HG02798 (cell line): ENCODE results near the gene FCER1A.

ENCODE experiments used
- ATAC-seq: cut with Tn5 transposase; IDR thresholded peaks from one replicate; pipeline ENCODE4 v1.9.1; 2021; ENCODE audit warnings: mild to moderate bottlenecking; ENCODE audit not compliant: unreplicated experiment, poor library complexity

Gene FCER1A

DNA sequence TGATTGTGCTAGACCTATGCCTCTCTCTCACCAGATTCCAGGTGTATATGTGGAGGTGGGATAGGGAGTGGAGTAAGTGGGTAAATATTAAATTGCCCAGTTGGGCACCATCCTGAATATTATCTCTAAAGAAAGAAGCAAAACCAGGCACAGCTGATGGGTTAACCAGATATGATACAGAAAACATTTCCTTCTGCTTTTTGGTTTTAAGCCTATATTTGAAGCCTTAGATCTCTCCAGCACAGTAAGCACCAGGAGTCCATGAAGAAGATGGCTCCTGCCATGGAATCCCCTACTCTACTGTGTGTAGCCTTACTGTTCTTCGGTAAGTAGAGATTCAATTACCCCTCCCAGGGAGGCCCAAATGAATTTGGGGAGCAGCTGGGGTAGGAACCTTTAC is at the start of gene FCER1A:
FCER1A (plus strand) TSS at position 242 of the 400 bp plus-strand sequence; CDS start at position 271, 29 bp downstream.
- no peak for ATAC-seq

DNA sequence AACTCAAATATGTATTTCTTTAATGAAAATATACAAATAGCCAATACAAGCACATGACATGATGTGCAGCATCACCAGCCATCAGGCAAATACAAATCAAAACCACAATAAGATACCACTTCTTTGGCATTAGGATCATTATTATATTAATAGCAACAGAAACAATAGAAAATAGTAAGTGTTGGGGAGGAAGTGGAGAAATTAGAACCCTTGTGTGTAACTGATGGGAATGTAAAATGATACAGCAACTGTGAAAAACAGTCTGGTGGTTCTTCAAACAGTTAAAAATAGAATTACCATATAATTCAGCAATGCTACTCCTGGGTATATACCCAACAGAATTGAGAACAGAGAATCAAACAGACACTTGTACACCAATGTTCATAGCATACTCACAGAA is 40.8 kb upstream of the FCER1A start:
- ATAC-seq, result no peak

DNA sequence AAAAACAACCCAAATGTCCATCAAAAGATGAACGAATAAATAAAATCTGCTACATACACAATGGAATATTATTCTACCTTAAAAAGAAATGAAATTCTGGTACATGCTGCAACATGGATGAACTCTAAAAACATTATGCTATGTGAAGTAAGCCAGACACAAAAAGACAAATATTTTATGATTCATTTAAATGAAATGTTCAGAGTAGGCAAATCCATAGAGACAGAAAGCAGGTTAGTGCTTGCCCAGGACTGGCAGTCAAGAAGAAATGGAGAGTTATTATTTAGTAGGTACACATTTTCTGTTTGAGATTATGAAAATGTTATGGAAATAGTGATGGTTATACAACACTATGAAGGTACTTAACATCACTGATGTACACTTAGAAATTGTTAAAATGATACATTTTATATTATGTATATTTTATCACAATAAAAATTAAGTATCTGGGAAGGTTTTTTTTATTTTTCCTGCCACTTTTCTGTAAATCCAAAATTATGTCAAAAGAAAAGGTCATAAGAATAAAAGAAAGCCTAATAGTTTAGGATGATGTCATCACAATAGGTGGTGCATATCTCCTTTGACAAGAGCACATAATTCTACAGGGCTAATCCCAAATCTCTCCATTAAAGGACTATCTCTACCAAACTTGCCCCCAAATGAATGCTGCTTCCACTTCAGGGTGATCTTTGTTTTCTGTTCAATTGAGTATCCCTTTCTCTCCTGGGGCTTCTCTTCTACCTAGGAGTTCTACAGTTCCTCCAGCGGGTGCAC is 40.2 kb upstream of the FCER1A start:
- no peak for ATAC-seq

DNA sequence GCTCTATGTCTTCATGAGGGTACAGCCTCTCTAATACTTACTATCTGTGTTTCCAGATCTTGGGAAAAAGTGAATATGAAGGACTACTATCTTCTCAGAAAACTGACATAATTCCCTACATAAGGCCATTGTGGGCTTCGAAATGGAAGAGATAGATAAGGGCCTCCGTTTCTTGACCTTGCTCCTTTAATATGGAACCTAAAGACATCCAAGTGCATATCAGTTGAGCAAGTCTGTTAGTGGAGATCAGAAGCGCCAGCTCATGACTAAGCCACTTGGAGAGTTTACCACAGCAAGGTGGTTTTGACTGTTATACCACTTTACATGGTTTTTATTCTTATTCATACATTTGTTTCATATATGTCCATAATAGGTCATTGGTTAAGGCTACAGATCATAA is 35.3 kb upstream of the FCER1A start:
- ATAC-seq, result no peak

DNA sequence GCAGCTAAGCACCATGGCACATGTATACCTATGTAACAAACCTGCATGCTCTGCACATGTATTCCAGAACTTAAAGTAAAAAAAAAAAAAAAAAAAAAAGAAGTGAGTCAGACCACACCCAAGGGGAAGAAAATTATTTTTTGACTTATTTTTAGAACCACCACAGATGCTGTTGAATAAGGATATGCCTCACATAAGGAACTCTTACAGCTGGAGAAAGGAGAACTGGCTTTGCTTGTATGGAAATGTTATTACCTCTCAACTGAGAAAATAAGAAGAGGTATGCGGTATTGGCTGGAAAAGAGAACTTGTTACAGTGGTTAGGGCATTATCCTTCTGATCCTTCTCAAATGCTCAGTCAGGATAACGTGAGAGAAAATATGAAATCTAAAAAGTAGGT is 27.5 kb upstream of the FCER1A start:
- no peak for ATAC-seq

DNA sequence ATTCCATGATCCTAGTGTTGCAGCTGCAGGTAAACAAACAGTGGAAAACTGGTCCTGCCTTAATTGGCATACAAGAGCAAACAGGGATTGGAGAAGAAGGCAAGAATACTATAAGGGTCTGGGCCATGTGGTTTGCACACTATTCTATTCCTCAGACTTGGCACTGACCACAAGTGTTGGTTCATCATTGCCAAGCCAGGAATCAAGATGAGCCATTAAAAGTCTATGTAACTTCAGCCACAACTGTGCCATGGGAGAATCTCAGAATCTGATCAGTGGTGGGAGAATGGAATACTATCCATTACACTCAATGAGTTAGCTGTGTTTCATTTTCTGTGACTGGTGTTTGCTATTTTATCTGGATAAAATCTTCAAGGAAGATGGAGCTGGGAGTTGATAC is 26.2 kb upstream of the FCER1A start:
- no peak for ATAC-seq

DNA sequence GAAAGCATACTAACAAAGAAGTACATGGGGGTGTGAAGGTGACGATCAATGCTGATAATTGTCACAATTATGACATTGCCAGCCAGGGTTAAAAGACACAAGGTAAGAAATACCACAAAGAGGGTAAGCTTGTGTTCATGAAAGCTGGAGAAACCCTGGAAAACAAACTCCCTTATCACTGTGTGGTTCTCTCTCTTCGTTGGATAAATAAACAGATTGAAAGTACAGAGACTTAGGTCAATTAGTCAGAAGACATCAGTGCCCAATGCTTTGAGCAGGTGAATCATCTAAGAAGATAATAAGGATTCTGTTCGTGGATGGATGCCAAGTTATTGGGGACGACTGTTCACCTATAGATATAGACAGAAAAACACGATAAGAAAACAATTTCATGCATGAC is 22.4 kb upstream of the FCER1A start:
- ATAC-seq, result no peak

DNA sequence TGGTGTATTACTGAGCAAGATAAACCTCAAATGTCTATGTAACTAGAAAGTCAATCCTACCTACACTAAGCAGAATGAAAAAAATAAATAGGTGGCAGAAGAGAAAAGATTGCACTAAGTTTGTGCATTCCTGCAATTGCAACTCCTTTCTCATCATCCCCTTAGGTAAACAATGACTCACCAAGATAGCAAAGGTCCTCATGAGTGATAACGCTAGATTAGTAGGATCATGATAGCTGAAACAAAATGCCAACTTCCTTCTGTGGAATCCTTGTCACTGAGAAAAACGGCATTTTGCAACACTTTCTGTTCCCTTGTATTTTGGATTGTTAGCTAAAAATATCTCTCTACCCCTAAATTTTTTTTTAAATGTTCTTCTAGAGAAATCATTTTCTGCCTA is 20.0 kb upstream of the FCER1A start:
- ATAC-seq, result no peak

DNA sequence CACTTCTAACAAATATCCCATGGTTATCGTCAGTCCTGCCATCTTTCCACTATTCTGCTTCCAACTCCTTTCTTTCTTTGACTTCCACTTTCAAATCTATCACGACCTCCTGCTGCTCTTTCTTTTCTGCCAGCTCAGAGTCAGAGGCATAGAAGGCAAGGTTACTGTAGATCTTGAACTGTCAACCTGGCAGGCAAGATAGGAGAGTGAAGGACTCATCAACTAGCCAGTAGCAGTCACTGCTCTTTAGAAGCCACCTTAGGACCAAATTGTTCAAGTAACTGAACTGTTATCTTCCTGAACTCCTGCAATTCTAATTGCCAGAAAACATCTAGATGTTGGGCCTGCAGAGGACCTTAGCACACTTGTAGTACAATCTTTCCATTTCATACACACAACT is 13.1 kb upstream of the FCER1A start:
- no peak for ATAC-seq

DNA sequence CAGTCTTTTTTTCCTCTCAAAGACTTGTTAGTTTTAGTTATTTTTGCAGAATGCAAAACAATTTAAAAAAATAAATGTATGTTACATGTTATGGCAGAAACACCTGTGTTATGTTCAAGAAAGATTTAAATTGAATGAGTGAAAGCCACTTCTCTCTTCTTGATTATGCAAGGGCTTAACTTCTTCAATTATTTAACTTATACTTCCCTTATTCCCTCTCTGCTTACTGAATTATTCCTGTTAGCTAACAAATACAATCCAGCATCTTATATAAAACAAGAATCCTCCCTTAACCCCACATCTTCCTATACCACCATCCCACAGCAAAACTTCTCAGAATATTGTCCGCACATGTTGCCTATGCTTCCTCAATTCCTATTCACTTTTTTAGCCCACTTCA is 10.7 kb upstream of the FCER1A start:
- no peak for ATAC-seq

DNA sequence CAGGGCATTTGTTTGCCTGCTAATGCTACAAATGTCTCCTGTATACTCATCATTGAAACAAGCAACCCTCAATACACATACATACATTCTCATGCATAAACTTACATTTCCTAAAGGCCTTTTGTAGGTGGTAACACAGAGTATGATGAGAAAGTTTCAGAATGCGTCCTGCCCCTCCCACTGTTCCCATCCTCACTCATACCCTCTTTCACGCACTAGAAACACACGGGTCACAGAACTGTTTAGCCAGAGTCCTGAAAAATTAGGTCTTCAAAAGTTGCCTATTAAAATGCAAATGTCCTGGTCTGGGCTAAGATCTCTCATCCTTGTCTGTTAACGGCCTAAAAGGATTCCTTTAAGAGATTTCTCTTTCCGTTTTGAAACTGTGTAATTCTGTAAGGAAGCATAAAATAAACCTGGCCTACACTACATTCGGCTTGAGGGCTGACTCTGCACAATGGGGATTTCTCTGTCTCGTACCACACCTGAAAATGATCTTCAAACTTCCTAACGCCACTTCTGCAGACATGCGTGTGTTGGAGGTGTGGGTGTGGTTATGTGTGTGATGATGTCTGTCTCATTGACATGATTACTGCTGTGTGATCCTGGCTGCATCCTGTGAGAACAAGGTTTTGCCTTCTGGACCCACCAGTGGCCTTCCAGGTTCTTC is 5.3 kb upstream of the FCER1A start:
- no peak for ATAC-seq

DNA sequence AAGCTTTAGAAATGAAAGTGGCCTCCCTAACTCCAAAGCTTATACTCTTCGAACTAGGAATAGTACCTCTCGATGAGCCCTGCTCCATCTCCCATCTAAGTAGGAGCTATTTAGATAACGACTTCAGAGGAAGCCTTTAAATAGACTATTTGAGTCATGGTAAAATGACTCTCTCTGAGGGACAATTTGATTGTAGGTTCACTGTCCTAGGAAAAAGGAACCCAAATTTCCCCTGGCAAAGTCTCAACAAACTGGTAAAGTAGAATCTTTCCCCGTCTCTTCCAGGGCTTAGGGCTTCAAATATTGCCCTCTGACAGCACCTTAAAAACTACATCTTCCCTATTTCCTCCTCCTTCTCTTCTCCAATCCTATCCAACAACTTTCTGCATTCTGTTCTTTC is 2.0 kb upstream of the FCER1A start:
- no peak for ATAC-seq

DNA sequence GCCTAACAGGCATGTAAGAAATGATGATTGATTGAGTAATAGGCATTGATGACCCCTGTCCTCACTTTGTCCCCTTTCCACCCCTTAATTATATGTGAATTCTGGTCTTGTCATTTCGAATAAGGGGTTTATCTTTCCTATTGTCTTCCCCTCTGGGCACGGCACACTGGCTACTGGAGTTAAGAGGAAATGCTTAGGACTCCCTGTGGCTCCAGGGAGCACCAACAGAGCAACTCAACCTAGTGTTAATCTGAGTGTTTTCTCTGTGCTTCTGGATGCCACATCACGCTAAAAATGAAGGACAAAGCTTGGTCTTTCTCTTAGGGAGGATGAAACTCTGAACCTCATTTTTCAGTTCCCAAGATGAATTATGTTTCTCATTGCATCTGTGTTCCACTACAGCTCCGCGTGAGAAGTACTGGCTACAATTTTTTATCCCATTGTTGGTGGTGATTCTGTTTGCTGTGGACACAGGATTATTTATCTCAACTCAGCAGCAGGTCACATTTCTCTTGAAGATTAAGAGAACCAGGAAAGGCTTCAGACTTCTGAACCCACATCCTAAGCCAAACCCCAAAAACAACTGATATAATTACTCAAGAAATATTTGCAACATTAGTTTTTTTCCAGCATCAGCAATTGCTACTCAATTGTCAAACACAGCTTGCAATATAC is 5.3 kb downstream of the FCER1A start:
- no peak for ATAC-seq

DNA sequence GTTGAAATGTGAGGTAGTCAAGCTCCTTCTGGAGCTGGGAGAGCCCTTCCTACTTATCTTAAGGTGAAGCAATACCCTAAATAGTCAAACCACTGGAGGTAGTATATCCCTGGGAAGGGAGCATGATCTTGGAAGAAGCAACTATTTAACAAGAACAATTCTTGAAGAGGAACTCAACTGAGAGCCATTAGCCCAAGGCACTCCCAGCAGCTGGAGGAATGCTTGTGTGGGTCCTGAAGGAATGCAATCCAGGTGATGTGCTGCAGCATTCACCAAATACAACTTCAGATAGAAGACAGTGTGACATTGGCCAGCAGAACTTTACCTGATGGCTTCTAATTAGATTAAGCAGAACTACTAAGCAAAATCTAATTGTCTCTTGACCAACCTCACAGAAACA is 9.5 kb downstream of the FCER1A start:
- ATAC-seq, result no peak

DNA sequence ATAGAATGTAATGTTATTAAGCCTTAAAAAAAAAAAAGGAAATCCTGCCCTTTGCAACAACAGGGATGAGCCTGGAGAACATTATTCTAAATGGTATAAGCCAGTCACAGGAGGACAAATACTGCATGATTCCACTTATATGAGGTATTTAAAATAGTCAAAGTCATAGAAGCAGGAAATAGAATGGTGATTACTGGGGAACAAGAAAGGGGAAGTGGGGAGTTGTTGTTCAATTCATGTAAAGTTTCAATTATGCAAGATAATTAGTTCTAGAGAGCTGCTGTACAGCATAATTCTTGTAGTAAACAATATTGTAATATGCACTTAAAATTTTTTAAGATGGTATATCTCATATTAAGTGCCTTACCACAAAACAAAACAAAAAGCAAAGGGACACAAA is 13.2 kb downstream of the FCER1A start:
- ATAC-seq, result no peak

DNA sequence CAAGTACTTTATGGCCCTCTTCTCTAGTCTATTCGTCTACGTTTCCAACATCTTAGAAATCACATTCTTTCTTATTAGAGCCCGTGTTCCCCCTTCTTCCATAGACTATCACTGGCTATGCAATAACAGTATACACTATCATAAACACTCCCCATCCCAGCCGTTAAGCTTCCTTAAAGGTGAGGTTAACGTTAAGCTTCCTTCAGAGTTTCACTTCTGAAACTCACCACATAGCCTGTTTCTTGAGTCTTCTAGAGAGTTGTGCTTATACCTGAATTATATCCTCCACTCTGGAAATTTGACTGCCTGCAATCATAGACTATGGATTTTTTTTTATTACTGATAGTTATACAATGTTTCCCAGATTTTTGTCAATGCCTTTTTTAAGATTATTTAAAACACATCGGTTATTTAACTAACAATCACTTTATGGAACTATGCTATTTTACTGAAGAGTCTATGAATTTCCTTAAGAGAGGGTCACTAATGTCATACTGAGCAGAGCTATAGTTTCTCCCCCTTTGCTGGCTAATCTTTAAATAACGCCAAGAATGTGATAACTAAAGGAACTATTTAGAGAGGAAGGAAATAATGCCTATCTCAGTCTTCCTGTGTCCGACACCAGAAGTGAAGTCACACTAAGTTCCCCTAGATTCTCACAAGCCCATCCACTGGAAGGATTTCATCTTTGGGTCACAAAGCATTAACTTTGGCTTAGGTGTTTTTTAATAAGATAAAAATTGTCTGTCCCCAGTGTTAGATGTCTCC is 16.8 kb downstream of the FCER1A start:
- ATAC-seq, result no peak

DNA sequence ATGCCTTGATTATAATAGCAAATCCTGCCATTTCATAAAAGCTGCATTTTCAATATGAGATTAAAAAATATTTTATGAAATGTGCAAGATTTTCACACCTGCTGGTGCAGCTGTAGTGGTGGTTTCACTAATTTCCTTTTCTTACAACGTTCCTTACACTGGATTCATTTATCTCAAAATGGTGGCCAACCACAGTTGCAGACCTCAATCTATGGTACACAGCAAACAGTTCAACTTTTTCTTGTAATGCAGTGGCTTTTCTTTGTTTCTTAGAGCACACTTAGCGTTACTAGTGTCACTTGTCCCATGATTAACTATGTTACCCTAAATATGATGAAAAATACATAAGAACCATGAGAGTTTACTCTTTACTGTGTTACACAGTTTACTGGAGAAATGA is 32.7 kb downstream of the FCER1A start:
- ATAC-seq, result no peak

DNA sequence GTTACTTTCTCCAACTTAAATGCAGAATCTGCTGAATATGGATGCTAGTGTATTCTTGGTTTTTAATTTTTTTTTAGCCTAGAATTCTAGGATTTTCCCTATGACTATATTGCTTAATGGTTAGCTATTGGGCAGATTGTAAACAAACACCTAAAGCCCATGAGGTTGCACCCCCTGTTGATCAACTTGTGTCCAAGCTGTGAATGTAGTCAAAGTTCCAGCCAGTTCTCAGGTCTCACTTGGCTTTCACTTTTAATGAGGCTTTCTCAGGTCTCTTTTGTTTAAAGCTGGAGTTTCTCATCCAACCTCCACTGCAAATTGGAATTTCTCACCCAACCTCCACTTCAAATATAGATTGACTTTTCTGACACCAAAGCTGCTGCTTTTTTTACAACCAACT is 35.9 kb downstream of the FCER1A start:
- no peak for ATAC-seq

DNA sequence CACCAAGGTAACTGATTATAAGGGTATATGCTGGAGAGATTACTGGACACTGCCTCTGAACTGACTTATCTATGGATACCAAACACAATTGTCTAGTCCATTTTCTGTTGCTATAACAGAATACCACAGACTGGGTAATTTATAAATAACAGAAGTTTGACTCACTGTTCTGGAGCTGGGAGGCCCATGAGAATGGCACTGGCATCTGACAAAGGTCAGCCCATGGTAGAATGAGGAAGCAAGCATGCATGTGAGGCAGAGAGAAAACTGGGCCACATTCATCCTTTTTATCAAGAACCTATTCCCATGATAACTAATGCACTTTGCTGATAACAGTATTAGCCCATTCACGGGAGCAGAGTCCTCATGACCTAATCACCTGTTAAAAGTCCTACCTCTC is 37.4 kb downstream of the FCER1A start:
- no peak for ATAC-seq

DNA sequence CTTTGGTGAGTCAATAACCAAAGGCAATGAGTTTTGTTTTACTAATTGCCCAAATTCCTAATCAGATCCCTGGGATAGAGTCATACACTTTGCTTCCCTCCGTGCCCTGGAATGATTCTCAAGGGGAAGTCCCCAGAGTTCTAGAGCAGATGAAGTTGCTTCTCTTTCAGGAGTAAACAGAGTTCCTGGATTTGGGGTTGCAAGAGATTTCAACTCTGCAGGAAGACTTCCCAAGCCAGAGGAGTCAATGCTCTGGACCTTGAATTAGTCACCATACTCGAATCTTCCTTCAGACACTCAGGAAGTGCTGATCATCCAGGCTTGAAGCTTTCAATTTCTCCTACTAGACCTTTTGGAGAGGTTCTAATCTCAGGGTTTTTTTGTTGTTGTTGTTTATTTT is 39.6 kb downstream of the FCER1A start:
- no peak for ATAC-seq
